Measurements from ENCODE around the gene SLC25A36.

DNA sequence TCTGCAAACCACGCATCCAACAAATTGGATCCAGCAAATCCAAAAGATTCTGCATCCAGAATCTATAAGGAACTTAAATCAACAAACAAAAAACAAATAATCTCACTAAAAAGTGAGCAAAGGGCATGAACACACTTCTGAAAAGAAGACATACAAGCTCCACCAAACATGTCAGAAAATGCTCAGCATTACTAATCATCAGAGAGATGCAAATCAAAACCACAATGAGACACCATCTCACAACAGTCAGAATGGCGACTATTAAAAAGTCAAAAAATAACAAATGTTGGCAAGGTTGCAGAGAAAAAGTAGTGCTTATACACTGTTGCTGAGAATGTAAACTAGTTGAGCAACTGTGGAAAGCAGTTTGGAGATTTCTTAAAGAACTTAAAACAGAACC, 21.6 kb upstream of the SLC25A36 start:
- TF ChIP-seq, protein P1, sequence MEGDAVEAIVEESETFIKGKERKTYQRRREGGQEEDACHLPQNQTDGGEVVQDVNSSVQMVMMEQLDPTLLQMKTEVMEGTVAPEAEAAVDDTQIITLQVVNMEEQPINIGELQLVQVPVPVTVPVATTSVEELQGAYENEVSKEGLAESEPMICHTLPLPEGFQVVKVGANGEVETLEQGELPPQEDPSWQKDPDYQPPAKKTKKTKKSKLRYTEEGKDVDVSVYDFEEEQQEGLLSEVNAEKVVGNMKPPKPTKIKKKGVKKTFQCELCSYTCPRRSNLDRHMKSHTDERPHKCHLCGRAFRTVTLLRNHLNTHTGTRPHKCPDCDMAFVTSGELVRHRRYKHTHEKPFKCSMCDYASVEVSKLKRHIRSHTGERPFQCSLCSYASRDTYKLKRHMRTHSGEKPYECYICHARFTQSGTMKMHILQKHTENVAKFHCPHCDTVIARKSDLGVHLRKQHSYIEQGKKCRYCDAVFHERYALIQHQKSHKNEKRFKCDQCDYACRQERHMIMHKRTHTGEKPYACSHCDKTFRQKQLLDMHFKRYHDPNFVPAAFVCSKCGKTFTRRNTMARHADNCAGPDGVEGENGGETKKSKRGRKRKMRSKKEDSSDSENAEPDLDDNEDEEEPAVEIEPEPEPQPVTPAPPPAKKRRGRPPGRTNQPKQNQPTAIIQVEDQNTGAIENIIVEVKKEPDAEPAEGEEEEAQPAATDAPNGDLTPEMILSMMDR (conservative IDR thresholded peaks at IDR 0.05; ENCODE audit: low read depth, low read length): no peak
- TF ChIP-seq RCOR1 (IDR thresholded peaks at IDR 0.05; ENCODE audit: insufficient replicate concordance, low read length) (no peak), POLR2A (IDR thresholded peaks at IDR 0.05; ENCODE audit: low read depth, low read length) (no peak), MXI1 (IDR thresholded peaks at IDR 0.05; ENCODE audit: borderline replicate concordance, low read depth, low read length) (no peak), SMC3 (IDR thresholded peaks at IDR 0.05; ENCODE audit: low read depth, low read length) (no peak), MAFK (IDR thresholded peaks at IDR 0.05; ENCODE audit: low read depth, low read length) (no peak), CEBPB (IDR thresholded peaks at IDR 0.05; ENCODE audit: low read depth, low read length) (no peak), RAD21 (IDR thresholded peaks at IDR 0.05; ENCODE audit: low read length) (no peak)
- TF ChIP-seq, protein P2, sequence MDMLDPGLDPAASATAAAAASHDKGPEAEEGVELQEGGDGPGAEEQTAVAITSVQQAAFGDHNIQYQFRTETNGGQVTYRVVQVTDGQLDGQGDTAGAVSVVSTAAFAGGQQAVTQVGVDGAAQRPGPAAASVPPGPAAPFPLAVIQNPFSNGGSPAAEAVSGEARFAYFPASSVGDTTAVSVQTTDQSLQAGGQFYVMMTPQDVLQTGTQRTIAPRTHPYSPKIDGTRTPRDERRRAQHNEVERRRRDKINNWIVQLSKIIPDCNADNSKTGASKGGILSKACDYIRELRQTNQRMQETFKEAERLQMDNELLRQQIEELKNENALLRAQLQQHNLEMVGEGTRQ (IDR thresholded peaks at IDR 0.05; ENCODE audit: low read depth, low read length): no peak

Data from IMR-90 (cell line).